Activated CD4-positive, alpha-beta T cell treated with anti-CD3 and anti-CD28 coated beads, Interleukin-2, amount 50 U/mL, for 16 hours (primary cell): ENCODE results near the gene BUB1B.

Experiments used
- DNase-seq: peaks from one replicate; pipeline ENCODE4 v3.0.0-alpha.2; 2020

Gene BUB1B

GRCh38 chr15:40256638-40257235, 95.9 kb downstream of the BUB1B start:
- no peak for DNase-seq

DNA sequence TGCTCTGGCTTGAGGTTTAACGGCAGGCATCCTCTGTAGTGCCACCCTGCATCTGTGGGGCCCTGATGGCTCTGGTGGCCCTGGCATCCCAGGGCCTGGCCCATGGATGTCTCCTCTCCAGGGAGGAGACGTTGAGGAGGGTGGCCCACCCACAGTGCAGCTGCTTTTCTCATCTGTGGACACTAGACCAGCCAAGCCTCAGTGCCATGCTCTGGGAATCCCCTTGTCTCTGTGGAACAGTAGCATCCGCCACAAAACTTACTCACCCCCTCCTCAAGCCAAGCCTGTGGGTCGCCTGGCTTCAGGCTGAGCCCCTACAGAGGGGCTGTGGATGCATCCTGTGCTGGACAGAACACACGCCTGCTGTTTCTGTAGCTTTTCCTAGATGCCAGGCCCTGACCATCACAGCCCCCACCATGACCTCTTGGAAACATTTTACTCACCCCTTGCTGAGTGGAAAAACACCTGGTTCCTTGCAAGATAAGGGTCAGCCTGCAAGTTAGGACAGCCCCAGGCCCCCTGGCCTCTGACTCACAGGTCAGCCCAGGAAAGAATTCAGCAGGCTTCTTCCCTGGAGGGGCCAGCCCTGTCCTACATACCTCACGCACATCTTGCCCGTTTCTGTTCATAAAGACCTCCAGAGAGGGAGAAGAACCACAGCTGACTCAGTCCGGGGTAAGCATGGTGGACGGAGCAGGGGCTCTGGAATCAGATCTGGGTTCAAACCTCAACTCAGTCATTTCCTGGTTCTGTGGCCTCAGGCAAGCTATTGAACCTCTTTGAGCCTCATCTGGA, 97.0 kb downstream of the BUB1B start:
- DNase-seq, result no peak

DNA sequence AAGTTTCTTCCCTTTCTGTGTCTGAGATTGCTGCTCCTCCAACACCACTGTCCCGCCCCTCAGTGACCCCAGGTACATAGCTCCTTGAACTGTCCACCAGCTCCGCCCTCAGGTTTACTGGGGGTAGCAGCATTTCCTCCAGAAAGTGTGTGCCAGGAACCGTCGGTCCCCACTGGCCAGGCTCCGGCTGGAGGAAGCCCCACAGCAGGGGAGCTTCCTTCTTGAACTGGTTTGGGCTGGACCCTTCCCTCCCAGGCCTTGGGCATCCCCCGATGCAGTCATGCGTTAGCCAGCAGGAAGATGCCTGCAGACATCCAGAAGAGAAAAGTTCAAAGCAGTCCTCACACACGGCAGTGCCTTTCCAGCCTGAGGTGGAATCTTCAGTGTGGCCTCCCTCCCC, 97.7 kb downstream of the BUB1B start:
- DNase-seq, result no peak

DNA sequence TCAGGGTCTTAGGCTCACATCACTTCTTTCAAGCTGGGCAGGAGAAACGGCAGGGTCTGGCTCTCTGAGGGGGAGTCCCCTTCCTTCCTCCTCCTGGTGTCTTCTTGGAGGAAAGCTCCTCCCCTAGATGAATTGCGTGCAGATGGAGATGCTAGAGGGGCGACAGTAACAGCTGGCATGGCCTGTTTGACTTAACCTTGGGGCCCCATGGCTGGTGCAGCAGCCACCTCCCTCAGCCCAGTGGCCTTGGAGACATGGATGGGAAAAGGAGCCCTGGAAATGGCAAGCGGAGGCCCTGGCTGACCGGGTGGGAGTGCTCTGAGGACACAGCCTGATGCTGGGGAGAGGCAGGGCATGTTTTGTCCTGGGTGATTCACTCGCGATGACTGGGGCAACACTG, 98.2 kb downstream of the BUB1B start:
- DNase-seq, result no peak

- no peak for DNase-seq
These were observed 102.3 kb downstream of the BUB1B start for GRCh38 chr15:40263024-40263754.

DNA sequence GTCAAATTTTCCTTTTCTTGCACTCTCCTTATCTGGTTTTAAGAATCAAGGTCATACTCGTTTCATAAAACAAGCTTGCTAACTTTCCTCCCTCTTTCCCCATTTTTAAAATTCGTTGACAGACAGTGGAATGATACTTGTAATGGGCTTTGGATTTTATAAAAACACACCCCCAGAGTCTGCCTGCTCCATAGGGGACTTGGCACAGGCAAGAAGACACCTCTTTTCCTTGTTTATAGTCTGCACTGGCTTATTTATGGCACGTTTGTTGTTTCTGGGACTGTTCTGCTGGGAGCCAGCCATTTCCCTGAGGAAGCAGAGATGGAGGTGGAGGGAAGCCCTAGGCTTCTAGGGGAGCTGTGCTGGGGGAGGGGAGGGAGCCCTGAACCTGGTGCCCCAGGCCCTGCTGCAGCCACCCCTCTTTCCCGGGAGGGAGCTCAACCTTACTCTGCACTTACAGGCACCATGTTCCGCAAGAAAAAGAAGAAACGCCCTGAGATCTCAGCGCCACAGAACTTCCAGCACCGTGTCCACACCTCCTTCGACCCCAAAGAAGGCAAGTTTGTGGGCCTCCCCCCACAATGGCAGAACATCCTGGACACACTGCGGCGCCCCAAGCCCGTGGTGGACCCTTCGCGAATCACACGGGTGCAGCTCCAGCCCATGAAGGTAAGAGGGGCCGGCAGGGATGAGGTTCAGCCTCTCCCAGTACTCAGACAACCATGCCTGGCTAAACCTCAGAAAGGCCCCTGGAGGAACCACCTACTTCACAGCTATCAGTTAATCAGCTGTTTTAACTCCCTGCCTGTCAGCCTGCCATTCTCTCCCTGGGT, 103.7 kb downstream of the BUB1B start:
- DNase-seq, result no peak

DNA sequence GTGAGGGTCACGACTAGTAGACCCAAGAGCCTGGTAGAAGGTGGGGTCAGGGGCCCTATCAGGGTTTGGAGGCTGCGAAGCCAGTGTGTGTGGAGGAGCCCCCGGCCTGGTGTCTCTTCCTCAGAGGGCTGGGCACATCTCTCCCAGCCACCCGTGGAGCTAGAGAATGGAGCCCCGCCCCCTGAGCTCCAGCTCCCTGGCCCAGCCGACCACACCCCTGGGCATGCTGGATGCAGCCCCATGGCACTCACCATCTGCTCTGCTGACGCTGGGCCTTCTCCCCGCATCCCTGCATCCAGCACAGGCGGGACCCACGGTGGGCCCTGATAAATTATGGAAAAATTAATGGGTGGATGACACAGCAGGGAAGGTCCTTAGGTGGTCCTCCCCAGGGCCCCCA, 104.5 kb downstream of the BUB1B start:
- no peak for DNase-seq

DNA sequence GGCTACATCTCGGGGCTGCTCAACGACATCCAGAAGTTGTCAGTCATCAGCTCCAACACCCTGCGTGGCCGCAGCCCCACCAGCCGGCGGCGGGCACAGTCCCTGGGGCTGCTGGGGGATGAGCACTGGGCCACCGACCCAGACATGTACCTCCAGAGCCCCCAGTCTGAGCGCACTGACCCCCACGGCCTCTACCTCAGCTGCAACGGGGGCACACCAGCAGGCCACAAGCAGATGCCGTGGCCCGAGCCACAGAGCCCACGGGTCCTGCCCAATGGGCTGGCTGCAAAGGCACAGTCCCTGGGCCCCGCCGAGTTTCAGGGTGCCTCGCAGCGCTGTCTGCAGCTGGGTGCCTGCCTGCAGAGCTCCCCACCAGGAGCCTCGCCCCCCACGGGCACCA, 105.0 kb downstream of the BUB1B start:
- no peak for DNase-seq

- no peak for DNase-seq
These were observed 106.0 kb downstream of the BUB1B start for GRCh38 chr15:40266828-40267304.

DNA sequence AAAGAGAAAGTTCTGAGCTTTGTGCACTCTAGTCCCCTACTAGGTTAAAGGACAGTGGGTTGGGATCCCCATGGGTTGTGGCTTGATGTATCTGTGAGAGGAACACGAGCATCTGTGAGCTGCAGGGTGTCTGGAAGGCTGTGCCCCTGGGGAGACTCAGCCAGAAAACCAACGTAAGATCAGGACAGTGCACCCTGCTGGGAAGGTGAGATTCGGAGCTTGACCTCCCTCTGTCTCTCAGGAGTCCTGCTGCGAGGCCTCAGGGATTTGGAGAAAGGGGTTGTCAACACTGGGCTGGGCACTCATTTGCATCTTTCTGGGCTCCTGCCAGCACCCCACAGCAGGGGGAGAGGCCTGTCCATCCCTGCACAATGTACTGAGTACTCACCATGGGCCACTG, 106.8 kb downstream of the BUB1B start:
- DNase-seq, result no peak

GRCh38 chr15:40269604-40270003, 108.7 kb downstream of the BUB1B start:
- no peak for DNase-seq

DNA sequence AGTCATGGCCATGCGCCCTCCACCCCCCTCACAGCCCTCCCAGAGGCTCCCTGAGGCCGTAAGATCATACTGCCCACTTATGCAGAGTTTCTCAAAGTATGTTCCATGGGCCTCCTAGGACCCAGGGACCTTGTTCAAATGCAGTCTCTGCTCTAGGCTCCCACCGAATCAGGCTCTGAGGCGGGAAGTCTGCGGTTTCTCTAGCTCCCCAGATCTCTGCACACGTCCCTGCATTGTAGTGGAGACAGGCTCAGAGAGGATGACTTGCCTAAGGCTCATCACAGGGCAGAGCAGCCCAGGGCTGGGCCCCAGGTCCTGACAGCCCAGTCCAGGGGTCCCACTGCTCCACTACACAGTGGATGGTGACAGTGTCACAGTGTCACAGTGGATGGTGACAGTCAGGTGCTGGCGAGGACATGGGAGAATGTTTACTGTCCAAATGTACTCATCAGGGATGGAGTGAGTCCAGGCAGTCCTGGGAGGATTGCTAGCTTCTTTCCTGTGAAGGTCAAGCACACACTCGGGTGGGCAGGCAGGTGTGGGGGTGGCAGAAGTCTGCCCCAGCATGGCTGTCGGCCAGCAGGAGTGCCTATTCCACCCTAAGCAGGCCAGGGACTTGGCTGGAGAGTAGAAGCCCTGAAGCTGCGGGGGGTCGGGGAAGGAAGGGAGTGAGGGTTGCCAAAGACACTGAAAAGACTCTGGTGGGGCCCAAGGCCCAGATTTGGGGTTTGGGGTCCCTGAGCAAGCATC, 109.6 kb downstream of the BUB1B start:
- no peak for DNase-seq
